ENCODE measurements around the gene TFB1M. TPM values are rescaled to one million over a fixed set of nuclear protein-coding genes. Genes with fewer than 3 reads are reported as not detected.

TFB1M gene
- total RNA-seq, 2 donors from 2014 or later = 13.7 to 16.6 TPM

DNA sequence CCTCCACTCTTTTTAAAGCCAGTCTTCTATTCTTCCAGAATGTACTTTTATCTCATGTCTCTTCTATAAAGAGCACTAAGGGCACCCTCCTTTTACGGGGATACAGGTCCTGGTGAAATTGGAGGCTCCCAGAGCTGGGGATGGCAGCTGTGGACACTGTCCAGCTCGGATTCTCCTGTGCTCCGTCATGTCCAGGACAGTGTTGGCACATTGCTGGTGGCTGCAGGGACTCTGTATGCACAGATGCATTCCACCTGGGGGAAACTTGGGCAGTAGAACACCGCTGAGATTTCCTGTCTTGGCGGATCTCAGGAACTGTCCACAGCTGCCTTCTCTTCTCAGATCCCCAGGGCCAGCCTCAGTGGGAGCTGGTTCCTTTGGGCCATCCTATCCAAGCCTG is 107.1 kb downstream of the TFB1M start:
- Mint-ChIP-seq H3K36me3 (ENCODE audit: low read depth) (no peaks in the 10 kb centered on the region), H3K4me1 (no peaks in the 10 kb centered on the region), H3K27ac (no peak overlapping the region), H3K4me3 (no peak overlapping the region), H3K27me3 (no peaks in the 10 kb centered on the region)
- ATAC-seq (no peak), DNase-seq (no peak)
- H3K9me3 ChIP-seq (ENCODE audit: control insufficient read depth, low read length, poor library complexity, severe bottlenecking) = no peaks in the 10 kb centered on the region

Other genes with a start within 250 kb of the TFB1M start
- gene CLDN20, start 50.5 kb downstream of the TFB1M start, total RNA-seq = not detected
- not detected for gene NOX3, start 141.4 kb upstream of the TFB1M start, total RNA-seq

Data from T-helper 17 cell (primary cell).